Measurements from ENCODE around the gene F11R.
"Not testable (repeated sequence)": the region's sequence is repeated elsewhere in the genome, so short reads cannot be mapped to it uniquely, and the experiment has no call there.

Gene F11R

GRCh38 chr1:161039546-161039945 lies 18.6 kb upstream of the F11R start:
- DNase-seq: no peak

GRCh38 chr1:161039154-161039545 lies 18.2 kb upstream of the F11R start:
- peak; percentile 12 for DNase-seq

- peak; percentile 74 for DNase-seq
These were observed 17.7 kb upstream of the F11R start, which contains the start of gene TSTD1 for GRCh38 chr1:161038523-161039153. TSS of gene TSTD1 (minus strand) at chr1:161038964. CDS start at chr1:161038889, 75 bp downstream.

- peak; percentile 47 for DNase-seq
These were observed 16.9 kb upstream of the F11R start for GRCh38 chr1:161037661-161038522.

- DNase-seq: no peak
These were observed 12.8 kb upstream of the F11R start for GRCh38 chr1:161033751-161034150.

- no peak for DNase-seq
These were observed 11.5 kb upstream of the F11R start for GRCh38 chr1:161032409-161032808.

GRCh38 chr1:161031874-161032273 lies 10.9 kb upstream of the F11R start:
- DNase-seq: no peak

GRCh38 chr1:161029466-161029865 lies 8.5 kb upstream of the F11R start:
- not testable (repeated sequence) for DNase-seq

GRCh38 chr1:161026954-161027353 lies 6.0 kb upstream of the F11R start:
- DNase-seq: not testable (repeated sequence)

GRCh38 chr1:161022432-161022831 lies 1.5 kb upstream of the F11R start:
- not testable (repeated sequence) for DNase-seq

GRCh38 chr1:161021970-161022353 lies 1.0 kb upstream of the F11R start:
- DNase-seq: no peak

- DNase-seq: peak; percentile 84
These were observed 415 bp upstream of the F11R start for GRCh38 chr1:161021165-161021969.

GRCh38 chr1:161019751-161020495 lies 1.0 kb downstream of the F11R start:
- no peak for DNase-seq

- not testable (repeated sequence) for DNase-seq
These were observed 1.8 kb downstream of the F11R start for GRCh38 chr1:161019111-161019660.

- DNase-seq: no peak
These were observed 2.4 kb downstream of the F11R start for GRCh38 chr1:161018631-161018930.

GRCh38 chr1:161017756-161018630 lies 3.0 kb downstream of the F11R start:
- no peak for DNase-seq

- DNase-seq: not testable (repeated sequence)
These were observed 3.8 kb downstream of the F11R start for GRCh38 chr1:161017181-161017580.

- DNase-seq: not testable (repeated sequence)
These were observed 4.3 kb downstream of the F11R start for GRCh38 chr1:161016683-161017082.

GRCh38 chr1:161013488-161014230 lies 7.3 kb downstream of the F11R start:
- peak; percentile 40 for DNase-seq

GRCh38 chr1:161013131-161013487 lies 7.8 kb downstream of the F11R start:
- no peak for DNase-seq

GRCh38 chr1:161012420-161012819 lies 8.5 kb downstream of the F11R start:
- no peak for DNase-seq

All from eye (tissue), 1 donor.